ENCODE measurements around the gene GM2A.

DNA sequence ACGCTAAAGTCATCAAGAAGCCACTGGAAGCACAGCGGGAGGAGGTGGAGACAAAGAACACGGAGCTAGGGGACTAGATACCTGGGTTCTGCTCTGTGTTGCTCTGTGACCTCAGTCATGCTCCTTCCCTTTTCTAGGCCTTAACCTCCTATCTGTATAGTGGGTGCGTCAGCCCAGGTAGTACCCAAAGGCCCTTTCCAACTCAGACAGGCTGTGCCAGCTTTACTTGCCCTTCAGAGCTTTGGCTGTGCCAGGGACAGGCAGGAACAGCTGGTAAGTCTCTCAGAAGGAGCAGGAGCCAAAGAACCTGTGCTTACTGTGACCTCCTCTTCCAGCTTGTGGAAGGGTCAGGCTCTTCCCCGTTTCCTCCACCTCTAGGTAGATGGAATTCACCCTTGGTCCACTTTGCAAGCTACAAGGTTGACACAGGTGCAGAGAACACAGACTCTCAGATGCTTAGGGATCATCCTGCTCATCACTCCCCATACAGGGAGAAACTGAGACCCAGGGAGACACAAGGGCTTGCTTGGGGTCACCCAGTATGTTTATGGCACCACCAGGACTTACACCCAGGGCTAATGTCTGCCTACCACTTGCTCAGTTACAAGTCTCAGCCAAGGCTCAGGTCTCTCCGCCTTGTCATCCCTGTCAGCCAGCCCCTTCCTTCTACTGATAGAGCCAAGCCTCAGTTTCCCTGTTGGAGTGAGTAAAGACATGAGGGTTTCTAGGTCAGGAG is 30.8 kb upstream of the GM2A start:
- TF ChIP-seq, protein P1, sequence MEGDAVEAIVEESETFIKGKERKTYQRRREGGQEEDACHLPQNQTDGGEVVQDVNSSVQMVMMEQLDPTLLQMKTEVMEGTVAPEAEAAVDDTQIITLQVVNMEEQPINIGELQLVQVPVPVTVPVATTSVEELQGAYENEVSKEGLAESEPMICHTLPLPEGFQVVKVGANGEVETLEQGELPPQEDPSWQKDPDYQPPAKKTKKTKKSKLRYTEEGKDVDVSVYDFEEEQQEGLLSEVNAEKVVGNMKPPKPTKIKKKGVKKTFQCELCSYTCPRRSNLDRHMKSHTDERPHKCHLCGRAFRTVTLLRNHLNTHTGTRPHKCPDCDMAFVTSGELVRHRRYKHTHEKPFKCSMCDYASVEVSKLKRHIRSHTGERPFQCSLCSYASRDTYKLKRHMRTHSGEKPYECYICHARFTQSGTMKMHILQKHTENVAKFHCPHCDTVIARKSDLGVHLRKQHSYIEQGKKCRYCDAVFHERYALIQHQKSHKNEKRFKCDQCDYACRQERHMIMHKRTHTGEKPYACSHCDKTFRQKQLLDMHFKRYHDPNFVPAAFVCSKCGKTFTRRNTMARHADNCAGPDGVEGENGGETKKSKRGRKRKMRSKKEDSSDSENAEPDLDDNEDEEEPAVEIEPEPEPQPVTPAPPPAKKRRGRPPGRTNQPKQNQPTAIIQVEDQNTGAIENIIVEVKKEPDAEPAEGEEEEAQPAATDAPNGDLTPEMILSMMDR (IDR thresholded peaks at IDR 0.05) = no peak
- no peak for TF ChIP-seq POLR2A (IDR thresholded peaks at IDR 0.05)
